OCI-LY7 (cell line): ENCODE measurements around the gene HECW1. TPM values are rescaled to one million over a fixed set of nuclear protein-coding genes. Genes with fewer than 3 reads are reported as not detected.

Experiments used
- BruUV-seq: library from RNA; stranded (reverse); fragments of 400-500 nt; replicated peaks from 2 replicates; lab custom pipeline; 2021; lab: Mats Ljungman, UMichigan
- CTCF ChIA-PET: fragments of 300-600 bp; sonication (Branson Sonifier 250); formaldehyde crosslinking; loops from one replicate; lab custom pipeline; 2022; ENCODE audit warnings: antibody characterized with exemption; ENCODE audit not compliant: unreplicated experiment; lab: Charles Lee
- POLR2A ChIA-PET: fragments of 300-600 bp; sonication (Branson Sonifier 250); formaldehyde crosslinking; loops from one replicate; lab custom pipeline; 2022; ENCODE audit warnings: antibody characterized with exemption; lab: Charles Lee
- DNase-seq: peaks from one replicate; pipeline ENCODE4 v3.0.0-alpha.2; 2015; ENCODE audit warnings: low spot score
- H2AFZ ChIP-seq: fragments of 200-600 bp; sonication (generic), shearing (Covaris generic); 2 replicates; pipeline ENCODE4 v1.6.1; 2014; ENCODE audit warnings: mild to moderate bottlenecking, antibody characterized with exemption, low read length, moderate library complexity
- H3K27ac ChIP-seq: fragments of 200-600 bp; sonication (generic); 2 replicates; pipeline ENCODE4 v1.5.1; 2014; ENCODE audit warnings: mixed run types, low read depth, mild to moderate bottlenecking, moderate library complexity, low read length, inconsistent platforms; ENCODE audit not compliant: poor library complexity, severe bottlenecking
- H3K36me3 ChIP-seq: fragments of 200-600 bp; sonication (generic); 2 replicates; pipeline ENCODE4 v1.6.1; 2014; ENCODE audit warnings: mild to moderate bottlenecking, antibody characterized with exemption, low read length, moderate library complexity, mixed read lengths; ENCODE audit not compliant: insufficient read depth
- H3K4me1 ChIP-seq: fragments of 200-600 bp; sonication (generic); 2 replicates; pipeline ENCODE4 v1.5.1; 2014; ENCODE audit warnings: mild to moderate bottlenecking, low read length; ENCODE audit not compliant: insufficient read depth, poor library complexity, severe bottlenecking
- H3K4me2 ChIP-seq: fragments of 200-600 bp; sonication (generic); 2 replicates; pipeline ENCODE4 v1.6.1; 2014; ENCODE audit warnings: mild to moderate bottlenecking, low read length
- H3K4me3 ChIP-seq: fragments of 200-600 bp; sonication (generic); 2 replicates; pipeline ENCODE4 v1.5.1; 2014; ENCODE audit warnings: mild to moderate bottlenecking, low read depth, low read length; ENCODE audit not compliant: poor library complexity, severe bottlenecking
- H3K79me2 ChIP-seq: fragments of 200-600 bp; sonication (generic); 2 replicates; pipeline ENCODE4 v1.6.1; 2016; ENCODE audit warnings: low read depth, mild to moderate bottlenecking, low read length, moderate library complexity, mixed read lengths; ENCODE audit not compliant: insufficient read depth
- H3K9me2 ChIP-seq: fragments of 200-600 bp; sonication (generic); 2 replicates; pipeline ENCODE4 v1.6.1; 2016; ENCODE audit warnings: mild to moderate bottlenecking, low read length, mixed read lengths; ENCODE audit not compliant: insufficient read depth
- H3K9me3 ChIP-seq: fragments of 200-600 bp; sonication (generic); 2 replicates; pipeline ENCODE4 v1.6.1; 2014; ENCODE audit warnings: mild to moderate bottlenecking, mixed run types, low read length, mixed read lengths
- H4K20me1 ChIP-seq: fragments of 200-600 bp; sonication (generic); 2 replicates; pipeline ENCODE4 v1.6.1; 2014; ENCODE audit warnings: mild to moderate bottlenecking, antibody characterized with exemption, low read length, moderate library complexity, mixed read lengths; ENCODE audit not compliant: insufficient read depth
- EZH2phosphoT487 ChIP-seq: fragments of 200-600 bp; sonication (generic); IDR thresholded peaks from 2 replicates; pipeline ENCODE4 v1.6.1; 2018; ENCODE audit warnings: low read depth, borderline replicate concordance, mild to moderate bottlenecking, mixed run types, antibody characterized with exemption, low read length, moderate library complexity, mixed read lengths
- intact Hi-C: fragments of 100-400 bp; cut with micrococcal nuclease; formaldehyde crosslinking; loops from one replicate; pipeline ENCODE4 v1.10.0; 2022; ENCODE audit not compliant: unreplicated experiment
- total RNA-seq, 2 experiments: library from RNA; depleted of rRNA in 1 of 2; stranded (reverse); fragments of >200 nt in 1 of 2; shearing (Covaris generic) in 1 of 2; gene quantifications; 2 replicates each; pipeline ENCODE4 v1.2.3, GENCODE V29; 2014 to 2022
- TF ChIP-seq, protein P1 (sequence below): fragments of 200-600 bp; sonication (generic); conservative IDR thresholded peaks from 2 replicates; pipeline ENCODE4 v1.5.1; 2014; ENCODE audit warnings: mild to moderate bottlenecking, antibody characterized with exemption, low read length, moderate library complexity, mixed read lengths

The HECW1 gene
- total RNA-seq, 2 experiments from 2014 or later = 2.0 TPM

DNA sequence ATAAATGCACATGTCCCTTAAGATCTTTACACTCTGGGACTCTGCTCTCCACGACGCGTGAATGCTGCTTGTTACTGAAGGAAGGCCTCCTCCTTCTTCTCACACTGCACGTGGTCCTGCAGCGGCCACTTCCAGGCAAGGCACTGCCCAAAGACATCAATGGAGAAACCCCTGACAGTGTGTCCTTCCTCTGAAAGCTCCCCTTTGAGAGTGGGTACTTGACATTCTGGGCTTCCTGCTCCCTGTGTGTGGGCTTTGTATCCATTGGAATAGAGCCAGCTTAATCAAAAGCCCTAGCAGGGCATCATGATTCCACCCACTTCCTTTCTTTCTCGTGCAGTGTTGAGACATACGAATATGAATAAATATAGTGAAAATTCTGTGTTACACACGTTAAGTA is 400.8 kb downstream of the HECW1 start:
- Histone ChIP-seq H3K9me3 (no peaks in the 10 kb centered on the region), H3K4me2 (no peak overlapping the region), H3K27ac (no peak overlapping the region), H2AFZ (no peak overlapping the region), H3K36me3 (no peaks in the 10 kb centered on the region), H3K4me1 (no peaks in the 10 kb centered on the region), H3K9me2 (no peaks in the 10 kb centered on the region), H3K79me2 (no peaks in the 10 kb centered on the region), H4K20me1 (no peaks in the 10 kb centered on the region), H3K4me3 (no peak overlapping the region)
- CTCF ChIA-PET = no interaction called here
- BruUV-seq = no TSS peak
- POLR2A ChIA-PET = interaction anchor here (0.5 to 0.6 kb wide), 2 partner anchors 30 to 1765 kb away, joined by 3 read pairs; no protein-coding TSS in a partner anchor
- intact Hi-C loops = no loop called here
- no peak for TF ChIP-seq EZH2phosphoT487
- TF ChIP-seq, protein P1, sequence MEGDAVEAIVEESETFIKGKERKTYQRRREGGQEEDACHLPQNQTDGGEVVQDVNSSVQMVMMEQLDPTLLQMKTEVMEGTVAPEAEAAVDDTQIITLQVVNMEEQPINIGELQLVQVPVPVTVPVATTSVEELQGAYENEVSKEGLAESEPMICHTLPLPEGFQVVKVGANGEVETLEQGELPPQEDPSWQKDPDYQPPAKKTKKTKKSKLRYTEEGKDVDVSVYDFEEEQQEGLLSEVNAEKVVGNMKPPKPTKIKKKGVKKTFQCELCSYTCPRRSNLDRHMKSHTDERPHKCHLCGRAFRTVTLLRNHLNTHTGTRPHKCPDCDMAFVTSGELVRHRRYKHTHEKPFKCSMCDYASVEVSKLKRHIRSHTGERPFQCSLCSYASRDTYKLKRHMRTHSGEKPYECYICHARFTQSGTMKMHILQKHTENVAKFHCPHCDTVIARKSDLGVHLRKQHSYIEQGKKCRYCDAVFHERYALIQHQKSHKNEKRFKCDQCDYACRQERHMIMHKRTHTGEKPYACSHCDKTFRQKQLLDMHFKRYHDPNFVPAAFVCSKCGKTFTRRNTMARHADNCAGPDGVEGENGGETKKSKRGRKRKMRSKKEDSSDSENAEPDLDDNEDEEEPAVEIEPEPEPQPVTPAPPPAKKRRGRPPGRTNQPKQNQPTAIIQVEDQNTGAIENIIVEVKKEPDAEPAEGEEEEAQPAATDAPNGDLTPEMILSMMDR = no peak
- no peak for DNase-seq

DNA sequence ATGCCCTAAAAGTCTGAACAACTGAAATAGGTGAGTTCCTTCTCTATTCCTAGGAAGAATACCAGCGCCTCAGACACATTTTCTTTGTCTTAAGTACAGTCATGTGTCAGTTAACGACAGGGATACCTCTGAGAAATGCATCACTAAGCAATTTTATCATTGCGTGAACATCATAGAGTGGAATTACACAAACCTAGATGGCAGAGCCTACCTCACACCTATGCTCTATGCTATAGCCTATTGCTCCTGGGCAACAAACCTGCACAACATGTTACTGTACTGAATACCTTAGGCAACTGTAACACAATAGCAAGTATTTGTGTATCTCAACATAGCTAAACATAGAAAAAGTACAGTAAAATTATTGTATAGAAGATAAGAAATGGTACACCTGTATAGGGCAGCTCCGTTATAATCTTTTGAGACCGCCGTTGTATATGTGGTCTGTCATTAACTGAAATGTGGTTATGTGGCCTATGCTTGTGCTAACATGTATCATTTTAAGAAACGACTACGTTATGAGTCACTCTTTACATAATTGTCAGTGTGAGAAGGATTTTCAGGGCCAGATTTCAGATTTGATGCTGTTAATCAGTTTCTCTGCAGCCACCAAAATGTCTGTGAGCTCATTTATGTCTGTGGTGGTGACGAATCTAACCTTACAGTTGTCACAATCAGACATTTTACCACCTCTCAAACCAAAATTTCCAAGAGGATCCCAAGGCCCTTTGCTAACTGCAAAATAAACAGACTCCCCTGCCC is 404.3 kb downstream of the HECW1 start:
- no peaks in the 10 kb centered on the region for H3K36me3 ChIP-seq
- H3K4me1 ChIP-seq = no peaks in the 10 kb centered on the region
- H3K27ac ChIP-seq = no peak overlapping the region
- no peak overlapping the region for H3K4me3 ChIP-seq
- no TSS peak for BruUV-seq
- no peaks in the 10 kb centered on the region for H3K79me2 ChIP-seq
- no peak for DNase-seq
- no peaks in the 10 kb centered on the region for H3K9me2 ChIP-seq
- no peaks in the 10 kb centered on the region for H4K20me1 ChIP-seq
- POLR2A ChIA-PET = no interaction called here
- no peak overlapping the region for H3K4me2 ChIP-seq
- CTCF ChIA-PET = no interaction called here
- intact Hi-C loops = no loop called here
- TF ChIP-seq EZH2phosphoT487 = no peak
- TF ChIP-seq, protein P1 = no peak
- no peak overlapping the region for H2AFZ ChIP-seq
- H3K9me3 ChIP-seq = no peaks in the 10 kb centered on the region

DNA sequence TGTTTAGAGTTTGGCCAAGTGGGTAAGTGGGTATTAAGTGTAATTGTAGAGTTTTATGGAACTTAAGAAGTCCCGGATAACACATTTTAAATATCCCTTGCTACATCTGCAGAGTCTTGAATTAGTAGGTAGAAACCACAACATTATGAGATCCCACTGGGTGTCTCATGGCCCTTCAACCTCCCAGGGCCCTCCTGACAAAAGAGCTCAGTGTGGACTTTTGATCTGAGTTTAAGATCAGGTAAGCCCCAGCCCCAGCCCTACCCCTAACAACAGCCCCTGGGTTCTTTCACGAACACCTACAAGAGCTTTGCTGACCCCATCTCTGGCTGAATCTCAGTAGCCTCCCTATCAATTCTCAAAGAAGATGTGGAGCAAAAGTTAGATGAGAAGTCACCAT is 405.0 kb downstream of the HECW1 start:
- H3K27ac ChIP-seq = no peak overlapping the region
- no peak for DNase-seq
- no peaks in the 10 kb centered on the region for H4K20me1 ChIP-seq
- H3K9me2 ChIP-seq = no peaks in the 10 kb centered on the region
- no peak overlapping the region for H3K4me3 ChIP-seq
- H3K9me3 ChIP-seq = no peaks in the 10 kb centered on the region
- H3K79me2 ChIP-seq = no peaks in the 10 kb centered on the region
- ChIA-PET POLR2A (no interaction called here), CTCF (no interaction called here)
- BruUV-seq = no TSS peak
- no peak for TF ChIP-seq EZH2phosphoT487
- TF ChIP-seq, protein P1 = no peak
- H3K36me3 ChIP-seq = no peaks in the 10 kb centered on the region
- no peaks in the 10 kb centered on the region for H3K4me1 ChIP-seq
- intact Hi-C loops = no loop called here
- no peak overlapping the region for H2AFZ ChIP-seq
- H3K4me2 ChIP-seq = no peak overlapping the region
